ENCODE results near the gene SEZ6.

SEZ6 gene

GRCh38 chr17:29005936-29006511 lies at the start of gene SEZ6:
TSS of gene SEZ6 (minus strand) at chr17:29006033. CDS start at chr17:29005869, 164 bp downstream.
- Histone ChIP-seq H3K36me3 (ENCODE audit: control insufficient read depth, insufficient read depth, low read length) (no peaks in the 10 kb centered on the region), H3K4me1 (peaks cover 2% of the 10 kb centered on the region), H3K27me3 (ENCODE audit: control insufficient read depth, insufficient read depth, low read length) (no peaks in the 10 kb centered on the region), H3K27ac (no peak within 1 kb of the TSS), H3K79me2 (no peaks in the 10 kb centered on the region), H3K4me3 (ENCODE audit: low read depth, low read length) (no peak within 1 kb of the TSS), H3K9ac (no peak within 1 kb of the TSS), H3K9me3 (ENCODE audit: control insufficient read depth, low read length) (no peaks in the 10 kb centered on the region), H2AFZ (peak within 1 kb of the TSS; percentile 62), H3K4me2 (ENCODE audit: low read length) (no peak within 1 kb of the TSS)
- peak; percentile 19 for TF ChIP-seq CTCF (IDR thresholded peaks at IDR 0.05)

GRCh38 chr17:29054835-29055234 lies 49.0 kb upstream of the SEZ6 start:
- Histone ChIP-seq H3K36me3 (ENCODE audit: control insufficient read depth, insufficient read depth, low read length) (no peaks in the 10 kb centered on the region), H3K9ac (no peak overlapping the region), H3K79me2 (no peaks in the 10 kb centered on the region), H2AFZ (peak overlapping the region; percentile 67), H3K4me3 (ENCODE audit: low read depth, low read length) (no peak overlapping the region), H3K4me2 (ENCODE audit: low read length) (peak overlapping the region; percentile 38), H3K27me3 (ENCODE audit: control insufficient read depth, insufficient read depth, low read length) (no peaks in the 10 kb centered on the region), H3K27ac (peak overlapping the region; percentile 18), H3K9me3 (ENCODE audit: control insufficient read depth, low read length) (no peaks in the 10 kb centered on the region), H3K4me1 (peaks cover 11% of the 10 kb centered on the region)
- no peak for TF ChIP-seq CTCF (IDR thresholded peaks at IDR 0.05)

- no peak overlapping the region for H3K4me3 ChIP-seq (ENCODE audit: low read depth, low read length)
- no peak overlapping the region for H3K4me2 ChIP-seq (ENCODE audit: low read length)
- H3K4me1 ChIP-seq, result peaks cover 21% of the 10 kb centered on the region
- no peaks in the 10 kb centered on the region for H3K9me3 ChIP-seq (ENCODE audit: control insufficient read depth, low read length)
- no peak for TF ChIP-seq CTCF (IDR thresholded peaks at IDR 0.05)
- H3K27ac ChIP-seq, result no peak overlapping the region
- no peaks in the 10 kb centered on the region for H3K27me3 ChIP-seq (ENCODE audit: control insufficient read depth, insufficient read depth, low read length)
- H3K79me2 ChIP-seq, result no peaks in the 10 kb centered on the region
- no peaks in the 10 kb centered on the region for H3K36me3 ChIP-seq (ENCODE audit: control insufficient read depth, insufficient read depth, low read length)
- no peak overlapping the region for H3K9ac ChIP-seq
- no peak overlapping the region for H2AFZ ChIP-seq
Measured at GRCh38 chr17:29051731-29052130, 45.9 kb upstream of the SEZ6 start.

GRCh38 chr17:29051194-29051593 lies 45.4 kb upstream of the SEZ6 start:
- Histone ChIP-seq H3K79me2 (no peaks in the 10 kb centered on the region), H3K27ac (no peak overlapping the region), H3K4me3 (ENCODE audit: low read depth, low read length) (no peak overlapping the region), H3K4me2 (ENCODE audit: low read length) (no peak overlapping the region), H3K9me3 (ENCODE audit: control insufficient read depth, low read length) (no peaks in the 10 kb centered on the region), H3K4me1 (peaks cover 21% of the 10 kb centered on the region), H3K27me3 (ENCODE audit: control insufficient read depth, insufficient read depth, low read length) (no peaks in the 10 kb centered on the region), H3K36me3 (ENCODE audit: control insufficient read depth, insufficient read depth, low read length) (no peaks in the 10 kb centered on the region), H3K9ac (no peak overlapping the region), H2AFZ (no peak overlapping the region)
- no peak for TF ChIP-seq CTCF (IDR thresholded peaks at IDR 0.05)

- peaks cover 20% of the 10 kb centered on the region for H3K4me1 ChIP-seq
- no peak overlapping the region for H3K4me2 ChIP-seq (ENCODE audit: low read length)
- no peak for TF ChIP-seq CTCF (IDR thresholded peaks at IDR 0.05)
- H3K27ac ChIP-seq, result no peak overlapping the region
- H3K27me3 ChIP-seq (ENCODE audit: control insufficient read depth, insufficient read depth, low read length), result no peaks in the 10 kb centered on the region
- H3K79me2 ChIP-seq, result no peaks in the 10 kb centered on the region
- no peaks in the 10 kb centered on the region for H3K9me3 ChIP-seq (ENCODE audit: control insufficient read depth, low read length)
- H3K36me3 ChIP-seq (ENCODE audit: control insufficient read depth, insufficient read depth, low read length), result no peaks in the 10 kb centered on the region
- H3K9ac ChIP-seq, result no peak overlapping the region
- no peak overlapping the region for H3K4me3 ChIP-seq (ENCODE audit: low read depth, low read length)
- no peak overlapping the region for H2AFZ ChIP-seq
Measured at GRCh38 chr17:29050176-29050575, 44.3 kb upstream of the SEZ6 start.
